Esophagus (tissue), 2 donors: ENCODE measurements around the gene UVSSA. TPM values are rescaled to one million over a fixed set of nuclear protein-coding genes. Genes with fewer than 3 reads are reported as not detected.

Source experiments
- H3K27ac ChIP-seq, 2 donors: one replicate each; pipeline ENCODE4 v1.5.1; 2013; ENCODE audit warnings: low read depth in 2 of 2, mild to moderate bottlenecking in 2 of 2, inconsistent platforms in 1 of 2, low read length in 1 of 2, moderate library complexity in 1 of 2
- H3K27me3 ChIP-seq, 2 donors: one replicate each; pipeline ENCODE4 v1.6.1; 2013; ENCODE audit warnings: low read length in 2 of 2, control low read depth in 1 of 2, mild to moderate bottlenecking in 1 of 2; ENCODE audit not compliant: insufficient read depth in 2 of 2, control insufficient read depth in 1 of 2
- H3K36me3 ChIP-seq, 2 donors: one replicate each; pipeline ENCODE4 v1.6.1; 2013; ENCODE audit warnings: low read length in 1 of 2; ENCODE audit not compliant: control insufficient read depth in 2 of 2, insufficient read depth in 2 of 2
- H3K4me1 ChIP-seq, 2 donors: one replicate each; pipeline ENCODE4 v1.6.1; 2013; ENCODE audit warnings: low read length in 1 of 2; ENCODE audit not compliant: control insufficient read depth in 2 of 2, insufficient read depth in 2 of 2
- H3K4me3 ChIP-seq, 2 donors: one replicate each; pipeline ENCODE4 v1.5.1; 2013; ENCODE audit warnings: low read length in 2 of 2, mild to moderate bottlenecking in 2 of 2, low read depth in 1 of 2, moderate library complexity in 1 of 2
- H3K9me3 ChIP-seq, 2 donors: one replicate each; pipeline ENCODE4 v1.6.1; 2013; ENCODE audit warnings: mild to moderate bottlenecking in 2 of 2, low read depth in 1 of 2, low read length in 1 of 2, moderate library complexity in 1 of 2; ENCODE audit not compliant: control insufficient read depth in 2 of 2, insufficient read depth in 1 of 2
- WGBS, 2 donors: extraction: QIAGEN DNeasy Blood & Tissue Kit; methylation state at CpG; one replicate each; pipeline ENCODE4 v1.1.7; 2013; 5-methylcytosine and 5-hydroxymethylcytosine counted together
- polyA plus RNA-seq, 2 donors: library from polyadenylated mRNA; stranded (reverse); fragments of 200-250 nt; gene quantifications; one replicate each; pipeline ENCODE4 v1.2.3, GENCODE V29; 2013
- donor health status: healthy with polysubstance abuse.
- donor health status: Bipolar disorder and iron deficiency.

The UVSSA gene
- polyA plus RNA-seq, 2 donors = 4.8 to 13.0 TPM

GRCh38 chr4:1378559-1379231 is 31.7 kb downstream of the UVSSA start:
- Histone ChIP-seq H3K27ac (no peak overlapping the region), H3K4me1 (no peaks in the 10 kb centered on the region), H3K36me3 (peaks cover 0 to 43% of the 10 kb centered on the region in 2 donors), H3K4me3 (no peak overlapping the region), H3K27me3 (no peaks in the 10 kb centered on the region), H3K9me3 (no peaks in the 10 kb centered on the region)
- WGBS, 2 donors = 89 to 90% methylated on average over 30 of the region's 30 CpGs

- Histone ChIP-seq H3K9me3 (no peaks in the 10 kb centered on the region), H3K36me3 (peaks cover 0 to 44% of the 10 kb centered on the region in 2 donors), H3K4me1 (no peaks in the 10 kb centered on the region), H3K27ac (no peak overlapping the region), H3K4me3 (no peak overlapping the region), H3K27me3 (no peaks in the 10 kb centered on the region)
- WGBS, 2 donors = 80 to 85% methylated on average over 27 of the region's 27 CpGs
Measured at GRCh38 chr4:1379351-1379781, 32.4 kb downstream of the UVSSA start.

GRCh38 chr4:1379801-1380331 is 32.9 kb downstream of the UVSSA start:
- H3K9me3 ChIP-seq = no peaks in the 10 kb centered on the region
- H3K27me3 ChIP-seq = no peaks in the 10 kb centered on the region
- peaks cover 0 to 46% of the 10 kb centered on the region in 2 donors for H3K36me3 ChIP-seq
- no peak overlapping the region for H3K4me3 ChIP-seq
- H3K4me1 ChIP-seq = no peaks in the 10 kb centered on the region
- 88 to 93% methylated on average over 21 to 24 of the region's 31 CpGs for WGBS, 2 donors
- no peak overlapping the region for H3K27ac ChIP-seq

- H3K27me3 ChIP-seq = no peaks in the 10 kb centered on the region
- no peak overlapping the region for H3K27ac ChIP-seq
- H3K4me1 ChIP-seq = no peaks in the 10 kb centered on the region
- no peak overlapping the region for H3K4me3 ChIP-seq
- peaks cover 0 to 43% of the 10 kb centered on the region in 2 donors for H3K36me3 ChIP-seq
- no peaks in the 10 kb centered on the region for H3K9me3 ChIP-seq
- WGBS, 2 donors = 89 to 92% methylated on average over 36 of the region's 36 CpGs
Measured at GRCh38 chr4:1380368-1381151, 33.6 kb downstream of the UVSSA start.

GRCh38 chr4:1381181-1381621 is 34.2 kb downstream of the UVSSA start:
- Histone ChIP-seq H3K27me3 (no peaks in the 10 kb centered on the region), H3K36me3 (peaks cover 0 to 43% of the 10 kb centered on the region in 2 donors), H3K4me1 (no peaks in the 10 kb centered on the region), H3K27ac (no peak overlapping the region), H3K4me3 (no peak overlapping the region), H3K9me3 (no peaks in the 10 kb centered on the region)
- WGBS, 2 donors = 92 to 96% methylated on average over 12 of the region's 12 CpGs

- no peaks in the 10 kb centered on the region for H3K4me1 ChIP-seq
- no peak overlapping the region for H3K27ac ChIP-seq
- H3K9me3 ChIP-seq = no peaks in the 10 kb centered on the region
- H3K4me3 ChIP-seq = no peak overlapping the region
- no peaks in the 10 kb centered on the region for H3K27me3 ChIP-seq
- peaks cover 0 to 39% of the 10 kb centered on the region in 2 donors for H3K36me3 ChIP-seq
- 94% methylated on average over 24 of the region's 24 CpGs for WGBS, 2 donors
Measured at GRCh38 chr4:1381944-1382541, 35.0 kb downstream of the UVSSA start.

GRCh38 chr4:1382776-1383727 is 36.0 kb downstream of the UVSSA start:
- no peak overlapping the region for H3K4me3 ChIP-seq
- peaks cover 0 to 36% of the 10 kb centered on the region in 2 donors for H3K36me3 ChIP-seq
- H3K27ac ChIP-seq = no peak overlapping the region
- H3K27me3 ChIP-seq = no peaks in the 10 kb centered on the region
- no peaks in the 10 kb centered on the region for H3K4me1 ChIP-seq
- 87 to 88% methylated on average over 26 to 27 of the region's 27 CpGs for WGBS, 2 donors
- no peaks in the 10 kb centered on the region for H3K9me3 ChIP-seq

- 90 to 93% methylated on average over 34 of the region's 34 CpGs for WGBS, 2 donors
- no peaks in the 10 kb centered on the region for H3K9me3 ChIP-seq
- H3K27ac ChIP-seq = no peak overlapping the region
- H3K4me1 ChIP-seq = no peaks in the 10 kb centered on the region
- no peaks in the 10 kb centered on the region for H3K27me3 ChIP-seq
- peaks cover 0 to 36% of the 10 kb centered on the region in 2 donors for H3K36me3 ChIP-seq
- no peak overlapping the region for H3K4me3 ChIP-seq
Measured at GRCh38 chr4:1383728-1384591, 37.0 kb downstream of the UVSSA start.
